Stimulated activated CD4-positive, alpha-beta T cell treated with anti-CD3 and anti-CD28 coated beads, Interleukin-2, amount 100 ng/mL, for 4 hours (primary cell): ENCODE results near the gene ARID5A.

Experiments
- DNase-seq: peaks from one replicate; pipeline ENCODE4 v3.0.0-alpha.2; 2020; ENCODE audit warnings: low read depth

Gene ARID5A

DNA sequence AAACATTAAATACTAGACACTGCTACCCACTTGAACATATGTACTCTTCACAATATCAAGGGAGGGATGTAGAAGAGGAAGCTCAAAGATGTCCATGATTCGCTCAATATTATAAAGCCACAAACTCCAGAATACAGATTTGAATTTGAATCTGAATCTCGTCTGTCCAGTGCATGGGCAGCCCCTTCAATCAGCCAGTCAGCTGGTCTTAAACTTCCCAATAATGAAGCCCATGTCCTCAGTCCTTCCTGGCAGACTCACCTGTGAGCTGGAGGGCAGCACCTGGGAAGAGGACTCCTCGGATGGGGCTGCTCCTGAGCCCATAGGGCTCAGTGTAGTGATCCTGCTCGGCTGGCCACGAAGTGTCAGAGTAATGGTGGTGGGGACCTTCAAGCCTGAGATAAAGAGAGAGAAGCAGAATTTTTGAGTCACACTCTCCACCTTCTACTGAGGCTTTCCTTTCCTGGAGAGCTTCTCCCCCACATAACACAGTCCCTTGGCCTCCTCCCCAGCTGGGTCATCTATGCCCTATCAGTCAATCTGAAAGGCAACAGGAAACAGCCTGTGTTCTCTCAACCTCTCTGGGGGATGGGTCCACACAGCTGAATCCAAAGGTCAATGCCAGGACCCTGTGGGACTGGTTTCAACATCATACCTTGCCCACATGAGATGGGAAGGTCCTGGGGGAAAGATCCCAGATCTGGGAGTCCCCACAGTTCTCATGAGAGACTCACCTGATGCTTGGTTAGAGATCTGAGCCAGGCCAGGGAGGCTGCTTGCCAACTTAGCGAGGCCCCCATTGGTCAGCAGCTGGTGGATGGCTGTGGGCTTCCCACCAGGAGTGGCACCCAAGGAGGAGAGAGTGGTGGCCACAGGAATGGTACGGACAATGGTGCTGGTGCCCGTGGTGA lies 65.1 kb downstream of the ARID5A start:
- no peak for DNase-seq
